H1 (cell line): ENCODE measurements around the gene GPR17.

Experiments
- BRCA1 ChIP-seq: IDR thresholded peaks from 2 replicates; pipeline ENCODE4 v1.6.1; 2012; ENCODE audit warnings: low read depth, low read length, improper control_type of control experiment
- CREB1 ChIP-seq: IDR thresholded peaks from 2 replicates; pipeline ENCODE4 v1.6.1; 2012; ENCODE audit warnings: inconsistent platforms
- EP300 ChIP-seq, 2 experiments: IDR thresholded peaks; 1 replicate in 1 of 2; 2 replicates in 1 of 2; pipeline ENCODE4 v1.6.1; 2011 to 2012; ENCODE audit warnings: low read depth in 2 of 2, low read length in 2 of 2, mild to moderate bottlenecking in 2 of 2, borderline replicate concordance in 1 of 2, inconsistent platforms in 1 of 2, moderate library complexity in 1 of 2
- NANOG ChIP-seq: IDR thresholded peaks from 2 replicates; pipeline ENCODE4 v1.6.1; 2011; ENCODE audit warnings: low read length, low read depth, mild to moderate bottlenecking, inconsistent platforms; ENCODE audit not compliant: insufficient read depth, poor library complexity, severe bottlenecking
- SP1 ChIP-seq: IDR thresholded peaks from 2 replicates; pipeline ENCODE4 v1.6.1; 2011; ENCODE audit warnings: low read depth, low read length
- TAF1 ChIP-seq: IDR thresholded peaks from 2 replicates; pipeline ENCODE4 v1.6.1; 2011; ENCODE audit warnings: mild to moderate bottlenecking, low read depth, low read length
- ZNF274 ChIP-seq: IDR thresholded peaks from 2 replicates; pipeline ENCODE4 v1.7.0; 2012; ENCODE audit warnings: low read length, borderline replicate concordance; ENCODE audit errors: extremely low read depth
- TF ChIP-seq, protein P1 (sequence below), 3 experiments: IDR thresholded peaks; 1 replicate in 2 of 3; 2 replicates in 1 of 3; pipeline versions ENCODE4 v1.5.1 to v1.6.1; 2011; ENCODE audit warnings: low read length in 3 of 3, mild to moderate bottlenecking in 3 of 3, inconsistent platforms in 2 of 3, low read depth in 1 of 3, moderate library complexity in 1 of 3; ENCODE audit not compliant: insufficient read depth in 1 of 3; ENCODE audit errors: control extremely low read depth in 1 of 3
- TF ChIP-seq, protein P2 (sequence below): IDR thresholded peaks from 2 replicates; pipeline ENCODE4 v1.6.1; 2011; ENCODE audit warnings: low read length, improper control_type of control experiment

DNA sequence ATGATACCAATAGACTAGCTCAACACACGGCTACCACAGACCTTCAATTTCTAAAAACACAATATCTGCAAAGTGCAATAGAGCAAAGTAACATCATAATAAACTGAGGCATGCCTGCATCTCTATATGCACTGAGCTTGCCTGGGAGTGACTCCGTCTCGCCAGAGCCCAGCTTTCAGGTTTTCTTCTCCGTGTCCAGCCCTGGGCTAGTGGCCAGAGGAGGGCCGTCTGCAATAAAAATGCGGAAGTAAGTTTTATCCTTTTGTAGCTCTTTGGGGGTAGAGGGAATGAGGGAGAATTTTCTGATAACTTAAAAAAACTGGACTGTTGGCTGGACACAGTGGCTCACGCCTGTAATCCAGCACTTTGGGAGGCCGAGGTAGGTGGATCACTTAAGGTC is 41.0 kb upstream of the GPR17 start:
- TF ChIP-seq, protein P1, sequence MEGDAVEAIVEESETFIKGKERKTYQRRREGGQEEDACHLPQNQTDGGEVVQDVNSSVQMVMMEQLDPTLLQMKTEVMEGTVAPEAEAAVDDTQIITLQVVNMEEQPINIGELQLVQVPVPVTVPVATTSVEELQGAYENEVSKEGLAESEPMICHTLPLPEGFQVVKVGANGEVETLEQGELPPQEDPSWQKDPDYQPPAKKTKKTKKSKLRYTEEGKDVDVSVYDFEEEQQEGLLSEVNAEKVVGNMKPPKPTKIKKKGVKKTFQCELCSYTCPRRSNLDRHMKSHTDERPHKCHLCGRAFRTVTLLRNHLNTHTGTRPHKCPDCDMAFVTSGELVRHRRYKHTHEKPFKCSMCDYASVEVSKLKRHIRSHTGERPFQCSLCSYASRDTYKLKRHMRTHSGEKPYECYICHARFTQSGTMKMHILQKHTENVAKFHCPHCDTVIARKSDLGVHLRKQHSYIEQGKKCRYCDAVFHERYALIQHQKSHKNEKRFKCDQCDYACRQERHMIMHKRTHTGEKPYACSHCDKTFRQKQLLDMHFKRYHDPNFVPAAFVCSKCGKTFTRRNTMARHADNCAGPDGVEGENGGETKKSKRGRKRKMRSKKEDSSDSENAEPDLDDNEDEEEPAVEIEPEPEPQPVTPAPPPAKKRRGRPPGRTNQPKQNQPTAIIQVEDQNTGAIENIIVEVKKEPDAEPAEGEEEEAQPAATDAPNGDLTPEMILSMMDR (IDR thresholded peaks at IDR 0.05; ENCODE audit: control extremely low read depth in 1 of 3, insufficient read depth in 1 of 3, low read depth in 1 of 3, low read length in 3 of 3), result no peak
- TF ChIP-seq TAF1 (no peak), EP300 (IDR thresholded peaks at IDR 0.05; ENCODE audit: borderline replicate concordance in 1 of 2, low read depth in 2 of 2, low read length in 2 of 2) (no peak), ZNF274 (no peak), BRCA1 (no peak), NANOG (no peak), SP1 (no peak), CREB1 (no peak)
- TF ChIP-seq, protein P2, sequence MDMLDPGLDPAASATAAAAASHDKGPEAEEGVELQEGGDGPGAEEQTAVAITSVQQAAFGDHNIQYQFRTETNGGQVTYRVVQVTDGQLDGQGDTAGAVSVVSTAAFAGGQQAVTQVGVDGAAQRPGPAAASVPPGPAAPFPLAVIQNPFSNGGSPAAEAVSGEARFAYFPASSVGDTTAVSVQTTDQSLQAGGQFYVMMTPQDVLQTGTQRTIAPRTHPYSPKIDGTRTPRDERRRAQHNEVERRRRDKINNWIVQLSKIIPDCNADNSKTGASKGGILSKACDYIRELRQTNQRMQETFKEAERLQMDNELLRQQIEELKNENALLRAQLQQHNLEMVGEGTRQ, result no peak
